Osteoblast (primary cell): ENCODE measurements around the gene NCAPG2. TPM values are rescaled to one million over a fixed set of nuclear protein-coding genes. Genes with fewer than 3 reads are reported as not detected.
"Not testable (repeated sequence)": the region's sequence is repeated elsewhere in the genome, so short reads cannot be mapped to it uniquely, and the experiment has no call there.

Experiments used
- DNase-seq: peaks from one replicate; pipeline ENCODE4 v3.0.0; 2011; ENCODE audit warnings: low spot score, mixed read lengths; ENCODE audit not compliant: insufficient read length; ENCODE audit errors: missing footprints
- H2AFZ ChIP-seq: 2 replicates; pipeline ENCODE4 v1.6.0; 2011; ENCODE audit warnings: mild to moderate bottlenecking, low read length
- H3K27ac ChIP-seq: 2 replicates; pipeline ENCODE4 v1.5.1; 2011; ENCODE audit warnings: mild to moderate bottlenecking, low read depth, low read length, moderate library complexity
- H3K27me3 ChIP-seq: 2 replicates; pipeline ENCODE4 v1.6.0; 2012; ENCODE audit warnings: mild to moderate bottlenecking, control low read depth, inconsistent platforms, low read length, moderate library complexity; ENCODE audit not compliant: insufficient read depth
- H3K36me3 ChIP-seq: 2 replicates; pipeline ENCODE4 v1.5.1; 2011; ENCODE audit warnings: mild to moderate bottlenecking, low read length, control low read depth, moderate library complexity; ENCODE audit not compliant: insufficient read depth
- H3K4me1 ChIP-seq: 2 replicates; pipeline ENCODE4 v1.5.1; 2011; ENCODE audit warnings: mild to moderate bottlenecking, low read length, control low read depth, moderate library complexity; ENCODE audit not compliant: insufficient read depth
- H3K4me2 ChIP-seq: 2 replicates; pipeline ENCODE4 v1.6.0; 2011; ENCODE audit warnings: mild to moderate bottlenecking, low read length; ENCODE audit not compliant: insufficient read depth
- H3K4me3 ChIP-seq: fragments of 200-600 bp; sonication (generic); 3 replicates; pipeline ENCODE4 v1.5.1; 2012; ENCODE audit warnings: mild to moderate bottlenecking, low read length, inconsistent platforms; ENCODE audit not compliant: insufficient read depth
- H3K79me2 ChIP-seq: 2 replicates; pipeline ENCODE4 v1.6.0; 2012; ENCODE audit warnings: mild to moderate bottlenecking, low read length, control low read depth, inconsistent platforms; ENCODE audit not compliant: insufficient read depth
- H3K9me3 ChIP-seq: 2 replicates; pipeline ENCODE4 v1.5.1; 2011; ENCODE audit warnings: low read depth, low read length, control low read depth
- H4K20me1 ChIP-seq: 2 replicates; pipeline ENCODE4 v1.6.0; 2012; ENCODE audit warnings: mild to moderate bottlenecking, low read length, control low read depth; ENCODE audit not compliant: insufficient read depth
- CTCF ChIP-seq: IDR thresholded peaks from 2 replicates; pipeline ENCODE4 v1.5.1; 2011; ENCODE audit warnings: mild to moderate bottlenecking, low read depth, low read length, moderate library complexity; ENCODE audit errors: extremely low read depth
- total RNA-seq: library from RNA; depleted of rRNA; stranded (reverse); fragments of >200 nt; gene quantifications from 2 replicates; pipeline ENCODE4 v1.2.3, GENCODE V29; 2012

Gene NCAPG2
- total RNA-seq, 1 donor: 8.0 TPM

GRCh38 chr7:158642149-158642548 is 62.5 kb downstream of the NCAPG2 start:
- peaks cover 2% of the 10 kb centered on the region for H3K79me2 ChIP-seq
- no peak overlapping the region for H3K4me2 ChIP-seq
- no peak overlapping the region for H3K4me3 ChIP-seq
- peaks cover 24% of the 10 kb centered on the region for H3K36me3 ChIP-seq
- no peaks in the 10 kb centered on the region for H3K4me1 ChIP-seq
- no peaks in the 10 kb centered on the region for H3K27me3 ChIP-seq
- no peak for TF ChIP-seq CTCF
- H2AFZ ChIP-seq: no peak overlapping the region
- H3K9me3 ChIP-seq: no peaks in the 10 kb centered on the region
- no peak for DNase-seq
- H4K20me1 ChIP-seq: no peaks in the 10 kb centered on the region
- no peak overlapping the region for H3K27ac ChIP-seq

GRCh38 chr7:158638001-158638400 is 66.6 kb downstream of the NCAPG2 start:
- no peaks in the 10 kb centered on the region for H3K4me1 ChIP-seq
- no peaks in the 10 kb centered on the region for H3K27me3 ChIP-seq
- no peak overlapping the region for H3K27ac ChIP-seq
- no peaks in the 10 kb centered on the region for H4K20me1 ChIP-seq
- H3K4me2 ChIP-seq: no peak overlapping the region
- TF ChIP-seq CTCF: no peak
- no peaks in the 10 kb centered on the region for H3K79me2 ChIP-seq
- H3K4me3 ChIP-seq: no peak overlapping the region
- no peaks in the 10 kb centered on the region for H3K9me3 ChIP-seq
- H3K36me3 ChIP-seq: peaks cover 3% of the 10 kb centered on the region
- no peak overlapping the region for H2AFZ ChIP-seq
- DNase-seq: no peak

- Histone ChIP-seq H3K4me3 (no peak overlapping the region), H3K27ac (no peak overlapping the region), H2AFZ (peak overlapping the region; percentile 15), H3K4me2 (no peak overlapping the region), H3K9me3 (no peaks in the 10 kb centered on the region), H3K36me3 (peaks cover 19% of the 10 kb centered on the region), H3K79me2 (no peaks in the 10 kb centered on the region), H4K20me1 (no peaks in the 10 kb centered on the region), H3K4me1 (peaks cover 3% of the 10 kb centered on the region), H3K27me3 (no peaks in the 10 kb centered on the region)
- TF ChIP-seq CTCF: no peak
- DNase-seq: no peak
Measured at GRCh38 chr7:158633055-158633956, 71.3 kb downstream of the NCAPG2 start.

- no peak for TF ChIP-seq CTCF
- peaks cover 19% of the 10 kb centered on the region for H3K36me3 ChIP-seq
- no peak for DNase-seq
- no peak overlapping the region for H3K4me3 ChIP-seq
- no peaks in the 10 kb centered on the region for H3K9me3 ChIP-seq
- H4K20me1 ChIP-seq: no peaks in the 10 kb centered on the region
- no peak overlapping the region for H3K4me2 ChIP-seq
- H3K4me1 ChIP-seq: peaks cover 3% of the 10 kb centered on the region
- H3K79me2 ChIP-seq: no peaks in the 10 kb centered on the region
- no peaks in the 10 kb centered on the region for H3K27me3 ChIP-seq
- H3K27ac ChIP-seq: peak overlapping the region; percentile 53
- H2AFZ ChIP-seq: no peak overlapping the region
Measured at GRCh38 chr7:158631574-158632195, 72.9 kb downstream of the NCAPG2 start.

- not testable (repeated sequence) for H3K27me3 ChIP-seq, H4K20me1 ChIP-seq, H3K79me2 ChIP-seq, H3K4me3 ChIP-seq, DNase-seq, H3K9me3 ChIP-seq, H2AFZ ChIP-seq, H3K4me2 ChIP-seq, H3K4me1 ChIP-seq, H3K27ac ChIP-seq
- H3K36me3 ChIP-seq: peaks cover 16% of the 10 kb centered on the region
Measured at GRCh38 chr7:158626289-158626688, 78.3 kb downstream of the NCAPG2 start.
